Smooth muscle cell (in vitro differentiated cells): ENCODE results near the gene COL1A1. TPM values are rescaled to one million over a fixed set of nuclear protein-coding genes. Genes with fewer than 3 reads are reported as not detected.
A peak's percentile ranks its signal among the peaks of the same experiment; 100 is the strongest.

ENCODE experiments used
- DNase-seq: peaks from one replicate; lab custom pipeline; 2025; ENCODE audit not compliant: unreplicated experiment; lab: John Stamatoyannopoulos, UW
- H2AFZ ChIP-seq: fragments of 200-600 bp; sonication (generic); 2 replicates; pipeline ENCODE4 v1.6.0; 2016; ENCODE audit warnings: antibody characterized with exemption, low read depth, mild to moderate bottlenecking
- H3F3A ChIP-seq: fragments of 200-600 bp; sonication (generic); 2 replicates; pipeline ENCODE4 v1.6.0; 2017; ENCODE audit warnings: antibody characterized with exemption, low read depth
- H3K27ac ChIP-seq: fragments of 200-600 bp; sonication (generic); 2 replicates; pipeline ENCODE4 v1.5.1; 2016; ENCODE audit warnings: low read depth, mild to moderate bottlenecking
- H3K27me3 ChIP-seq: fragments of 200-600 bp; sonication (generic); 2 replicates; pipeline ENCODE4 v1.6.1; 2016; ENCODE audit warnings: low read depth, mild to moderate bottlenecking
- H3K36me3 ChIP-seq: fragments of 200-600 bp; sonication (generic); 2 replicates; pipeline ENCODE4 v1.5.1; 2016; ENCODE audit warnings: low read depth
- H3K4me1 ChIP-seq: fragments of 200-600 bp; sonication (generic); 2 replicates; pipeline ENCODE4 v1.5.1; 2016; ENCODE audit warnings: low read depth
- H3K4me2 ChIP-seq: fragments of 200-600 bp; sonication (generic); 2 replicates; pipeline ENCODE4 v1.6.0; 2016; ENCODE audit warnings: mild to moderate bottlenecking
- H3K4me3 ChIP-seq: fragments of 200-600 bp; sonication (generic); 2 replicates; pipeline ENCODE4 v1.5.1; 2016; ENCODE audit warnings: mild to moderate bottlenecking
- H3K79me2 ChIP-seq: fragments of 200-600 bp; sonication (generic); 2 replicates; pipeline ENCODE4 v1.6.0; 2016; ENCODE audit warnings: low read depth, mild to moderate bottlenecking
- H3K9ac ChIP-seq: fragments of 200-600 bp; sonication (generic); 2 replicates; pipeline ENCODE4 v1.6.0; 2016; ENCODE audit warnings: low read depth
- H3K9me3 ChIP-seq: fragments of 200-600 bp; sonication (generic); replicated peaks from 2 replicates; pipeline ENCODE4 v1.5.1; 2016; ENCODE audit warnings: low read depth
- H4K20me1 ChIP-seq: fragments of 200-600 bp; sonication (generic); 2 replicates; pipeline ENCODE4 v1.6.0; 2016; ENCODE audit warnings: low read depth
- WGBS: methylation state at CpG from one replicate; pipeline ENCODE4 v1.1.7; 2016; ENCODE audit warnings: low lambda C conversion rate; 5-methylcytosine and 5-hydroxymethylcytosine counted together
- polyA plus RNA-seq: library from polyadenylated mRNA; unstranded; fragments of >200 nt; fragmentation: Nextera tagmentation; extraction: Ambion mirVana; gene quantifications from 2 replicates; pipeline ENCODE4 v1.2.1, GENCODE V29; 2016
- total RNA-seq: library from RNA; depleted of rRNA; stranded (reverse); fragments of >200 nt; gene quantifications from 2 replicates; pipeline ENCODE4 v1.2.3, GENCODE V29; 2014
- TF ChIP-seq, protein P1 (sequence below): fragments of 200-600 bp; sonication (generic); IDR thresholded peaks from 2 replicates; pipeline ENCODE4 v1.5.1; 2017; ENCODE audit warnings: borderline replicate concordance, mild to moderate bottlenecking, antibody characterized with exemption; ENCODE audit not compliant: insufficient read depth, poor library complexity, severe bottlenecking

COL1A1 gene
- total and polyA plus RNA-seq, 2 experiments from 2014 or later, result 4,141 to 25,649 TPM

DNA sequence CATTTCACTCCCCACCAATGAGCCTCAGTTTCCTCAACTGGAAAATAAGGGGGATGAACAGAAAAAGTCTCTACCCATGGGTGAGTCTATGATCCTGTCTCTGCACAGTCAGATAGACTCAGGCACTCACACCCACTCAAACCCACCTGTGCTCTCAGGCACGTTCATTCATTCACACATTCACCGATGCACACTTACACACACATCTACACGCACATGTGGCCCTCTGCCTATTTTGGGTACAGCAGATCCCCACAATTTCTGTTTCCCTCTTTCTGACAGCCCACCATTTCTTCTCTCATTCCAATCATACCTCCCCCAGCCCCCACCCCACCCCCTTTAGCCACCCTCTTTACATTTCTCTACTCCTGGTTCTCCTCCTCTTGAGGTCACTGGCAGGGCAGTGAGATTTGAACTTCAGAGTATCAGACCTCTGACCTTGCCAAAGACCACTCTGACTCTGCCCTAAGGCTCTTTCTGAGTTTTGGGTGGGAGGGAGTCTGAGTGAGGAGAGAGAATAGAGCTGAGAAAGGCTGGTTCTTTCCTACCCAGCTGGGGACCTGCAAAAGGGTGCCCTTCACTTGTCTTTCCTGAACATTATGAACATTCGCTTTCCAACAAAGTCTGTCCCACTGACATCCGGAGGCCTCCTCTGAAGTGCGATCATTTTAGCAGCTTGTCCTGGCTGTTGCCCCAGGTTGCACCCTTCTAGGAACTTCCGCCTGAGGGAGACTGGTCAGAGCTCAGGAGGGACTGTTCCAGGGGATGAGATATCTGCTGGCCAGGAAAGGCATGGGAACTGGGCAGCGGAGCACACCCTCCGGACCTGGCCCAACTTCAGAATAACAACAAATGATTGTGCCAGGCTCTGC, 10.1 kb upstream of the COL1A1 start:
- peaks cover 52% of the 10 kb centered on the region for H3K4me1 ChIP-seq
- no peaks in the 10 kb centered on the region for H3K27me3 ChIP-seq
- TF ChIP-seq, protein P1, sequence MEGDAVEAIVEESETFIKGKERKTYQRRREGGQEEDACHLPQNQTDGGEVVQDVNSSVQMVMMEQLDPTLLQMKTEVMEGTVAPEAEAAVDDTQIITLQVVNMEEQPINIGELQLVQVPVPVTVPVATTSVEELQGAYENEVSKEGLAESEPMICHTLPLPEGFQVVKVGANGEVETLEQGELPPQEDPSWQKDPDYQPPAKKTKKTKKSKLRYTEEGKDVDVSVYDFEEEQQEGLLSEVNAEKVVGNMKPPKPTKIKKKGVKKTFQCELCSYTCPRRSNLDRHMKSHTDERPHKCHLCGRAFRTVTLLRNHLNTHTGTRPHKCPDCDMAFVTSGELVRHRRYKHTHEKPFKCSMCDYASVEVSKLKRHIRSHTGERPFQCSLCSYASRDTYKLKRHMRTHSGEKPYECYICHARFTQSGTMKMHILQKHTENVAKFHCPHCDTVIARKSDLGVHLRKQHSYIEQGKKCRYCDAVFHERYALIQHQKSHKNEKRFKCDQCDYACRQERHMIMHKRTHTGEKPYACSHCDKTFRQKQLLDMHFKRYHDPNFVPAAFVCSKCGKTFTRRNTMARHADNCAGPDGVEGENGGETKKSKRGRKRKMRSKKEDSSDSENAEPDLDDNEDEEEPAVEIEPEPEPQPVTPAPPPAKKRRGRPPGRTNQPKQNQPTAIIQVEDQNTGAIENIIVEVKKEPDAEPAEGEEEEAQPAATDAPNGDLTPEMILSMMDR, result no peak
- peak overlapping the region; percentile 97 for H3K9ac ChIP-seq
- peaks cover 30% of the 10 kb centered on the region for H3F3A ChIP-seq
- H3K9me3 ChIP-seq, result no peaks in the 10 kb centered on the region
- no peak overlapping the region for H2AFZ ChIP-seq
- H4K20me1 ChIP-seq, result no peaks in the 10 kb centered on the region
- peak overlapping the region; percentile 76 for H3K4me2 ChIP-seq
- H3K4me3 ChIP-seq, result no peak overlapping the region
- no peak for DNase-seq
- H3K36me3 ChIP-seq, result no peaks in the 10 kb centered on the region
- H3K79me2 ChIP-seq, result no peaks in the 10 kb centered on the region
- WGBS, result 64% methylated on average over 9 of the region's 9 CpGs
- H3K27ac ChIP-seq, result peak overlapping the region; percentile 99

DNA sequence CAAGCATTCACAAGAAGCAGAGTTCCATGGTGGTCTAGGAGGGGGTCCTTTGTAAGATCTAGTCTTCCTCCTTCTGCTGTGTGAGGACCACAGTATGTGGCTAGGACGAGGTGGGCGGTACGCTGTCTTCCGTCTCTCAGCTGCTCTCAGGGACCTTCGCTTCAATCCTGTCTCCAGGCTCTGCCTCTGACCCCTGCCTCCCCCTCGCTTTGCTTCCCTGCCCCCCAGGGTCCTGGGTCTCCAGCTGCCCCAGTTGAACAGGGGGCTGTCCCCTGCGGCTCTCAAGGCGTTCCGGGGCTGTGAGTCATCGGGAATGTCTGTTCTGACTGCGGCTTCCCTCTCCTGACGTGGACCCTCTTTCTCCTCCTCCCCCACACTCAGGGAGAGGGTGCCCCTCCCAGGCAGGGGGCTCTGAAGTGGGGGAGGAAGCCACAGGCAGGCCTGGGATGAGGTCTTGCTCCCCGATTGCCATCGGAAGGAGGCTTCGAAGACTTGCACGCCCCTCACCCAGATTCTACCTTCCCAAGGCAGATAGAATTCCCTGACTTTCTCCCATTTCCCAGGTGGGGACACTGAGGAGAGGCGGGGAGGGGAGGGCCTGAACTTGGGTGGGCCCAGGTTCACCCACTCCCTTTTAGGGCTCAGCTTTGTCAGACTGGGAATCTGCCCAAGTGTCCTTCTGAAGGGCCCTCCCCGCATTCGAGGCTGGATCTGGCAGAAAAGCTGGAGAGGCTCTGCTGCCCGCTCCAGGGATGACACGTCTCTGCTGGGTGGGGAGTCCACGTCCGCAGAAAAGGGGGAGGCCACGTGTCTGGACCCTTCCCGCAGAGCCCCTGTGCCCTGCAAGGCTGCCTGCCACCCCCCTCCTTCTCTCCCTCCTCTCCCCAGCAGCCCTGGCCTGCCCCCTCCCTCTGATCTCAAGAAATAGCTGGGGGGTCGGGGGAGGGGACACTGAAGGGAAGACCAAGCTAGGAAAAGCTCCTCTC, 9.1 kb upstream of the COL1A1 start:
- peak; percentile 94 for DNase-seq
- peaks cover 57% of the 10 kb centered on the region for H3K4me1 ChIP-seq
- no peaks in the 10 kb centered on the region for H3K9me3 ChIP-seq
- peak overlapping the region; percentile 76 for H3K4me2 ChIP-seq
- H3K4me3 ChIP-seq, result peak overlapping the region; percentile 16
- no peaks in the 10 kb centered on the region for H3K79me2 ChIP-seq
- peaks cover 24% of the 10 kb centered on the region for H3F3A ChIP-seq
- no peaks in the 10 kb centered on the region for H3K36me3 ChIP-seq
- H4K20me1 ChIP-seq, result no peaks in the 10 kb centered on the region
- H3K9ac ChIP-seq, result peak overlapping the region; percentile 97
- TF ChIP-seq, protein P1, result no peak
- peak overlapping the region; percentile 99 for H3K27ac ChIP-seq
- H3K27me3 ChIP-seq, result no peaks in the 10 kb centered on the region
- 2% methylated on average over 23 of the region's 26 CpGs for WGBS
- H2AFZ ChIP-seq, result no peak overlapping the region

GRCh38 chr17:50209472-50210239, 8.2 kb upstream of the COL1A1 start:
- H3K4me3 ChIP-seq, result no peak overlapping the region

More at GRCh38 chr17:50209472-50210239, 8.2 kb upstream of the COL1A1 start:
- peak; percentile 90 for DNase-seq
- peaks cover 64% of the 10 kb centered on the region for H3K4me1 ChIP-seq
- WGBS, result 10% methylated on average over 12 of the region's 16 CpGs
- peak overlapping the region; percentile 62 for H3K4me2 ChIP-seq
- H4K20me1 ChIP-seq, result no peaks in the 10 kb centered on the region
- peak overlapping the region; percentile 99 for H3K27ac ChIP-seq
- TF ChIP-seq, protein P1, result no peak
- peak overlapping the region; percentile 97 for H3K9ac ChIP-seq
- peaks cover 22% of the 10 kb centered on the region for H3F3A ChIP-seq
- H3K9me3 ChIP-seq, result no peaks in the 10 kb centered on the region
- no peaks in the 10 kb centered on the region for H3K27me3 ChIP-seq
- H3K79me2 ChIP-seq, result no peaks in the 10 kb centered on the region
- H3K36me3 ChIP-seq, result no peaks in the 10 kb centered on the region
- no peak overlapping the region for H2AFZ ChIP-seq
